Ishikawa (cell line): ENCODE results near the gene LRP4.

Experiments used
- CEBPB ChIP-seq: IDR thresholded peaks from 2 replicates; pipeline ENCODE4 v1.6.1; 2012
- CREB1 ChIP-seq: IDR thresholded peaks from 2 replicates; pipeline ENCODE4 v1.6.1; 2012; ENCODE audit warnings: low read depth
- EGR1 ChIP-seq: IDR thresholded peaks from 2 replicates; pipeline ENCODE4 v1.6.1; 2012
- EP300 ChIP-seq: IDR thresholded peaks from 2 replicates; pipeline ENCODE4 v1.6.1; 2012; ENCODE audit warnings: borderline replicate concordance
- FOXM1 ChIP-seq: IDR thresholded peaks from 2 replicates; pipeline ENCODE4 v1.6.1; 2012; ENCODE audit warnings: low read depth, borderline replicate concordance
- NFIC ChIP-seq: IDR thresholded peaks from 2 replicates; pipeline ENCODE4 v1.6.1; 2012
- RAD21 ChIP-seq: IDR thresholded peaks from 2 replicates; pipeline ENCODE4 v1.6.1; 2012; ENCODE audit warnings: low read depth
- TAF1 ChIP-seq: IDR thresholded peaks from 2 replicates; pipeline ENCODE4 v1.6.1; 2012; ENCODE audit warnings: low read depth, mild to moderate bottlenecking
- TCF12 ChIP-seq: IDR thresholded peaks from 2 replicates; pipeline ENCODE4 v1.6.1; 2012; ENCODE audit warnings: low read depth
- TEAD4 ChIP-seq: IDR thresholded peaks from 2 replicates; pipeline ENCODE4 v1.6.1; 2012
- USF1 ChIP-seq: IDR thresholded peaks from 2 replicates; pipeline ENCODE4 v1.6.1; 2012
- YY1 ChIP-seq: IDR thresholded peaks from 2 replicates; pipeline ENCODE4 v1.6.1; 2012; ENCODE audit warnings: low read depth
- ZBTB7A ChIP-seq: IDR thresholded peaks from 2 replicates; pipeline ENCODE4 v1.6.1; 2012; ENCODE audit warnings: low read depth
- TF ChIP-seq, protein P1 (sequence below): IDR thresholded peaks from 2 replicates; pipeline ENCODE4 v1.6.1; 2012
- TF ChIP-seq, protein P2 (sequence below): IDR thresholded peaks from 2 replicates; pipeline ENCODE4 v1.6.1; 2012; ENCODE audit warnings: low read depth, mild to moderate bottlenecking

Gene LRP4, protein sequence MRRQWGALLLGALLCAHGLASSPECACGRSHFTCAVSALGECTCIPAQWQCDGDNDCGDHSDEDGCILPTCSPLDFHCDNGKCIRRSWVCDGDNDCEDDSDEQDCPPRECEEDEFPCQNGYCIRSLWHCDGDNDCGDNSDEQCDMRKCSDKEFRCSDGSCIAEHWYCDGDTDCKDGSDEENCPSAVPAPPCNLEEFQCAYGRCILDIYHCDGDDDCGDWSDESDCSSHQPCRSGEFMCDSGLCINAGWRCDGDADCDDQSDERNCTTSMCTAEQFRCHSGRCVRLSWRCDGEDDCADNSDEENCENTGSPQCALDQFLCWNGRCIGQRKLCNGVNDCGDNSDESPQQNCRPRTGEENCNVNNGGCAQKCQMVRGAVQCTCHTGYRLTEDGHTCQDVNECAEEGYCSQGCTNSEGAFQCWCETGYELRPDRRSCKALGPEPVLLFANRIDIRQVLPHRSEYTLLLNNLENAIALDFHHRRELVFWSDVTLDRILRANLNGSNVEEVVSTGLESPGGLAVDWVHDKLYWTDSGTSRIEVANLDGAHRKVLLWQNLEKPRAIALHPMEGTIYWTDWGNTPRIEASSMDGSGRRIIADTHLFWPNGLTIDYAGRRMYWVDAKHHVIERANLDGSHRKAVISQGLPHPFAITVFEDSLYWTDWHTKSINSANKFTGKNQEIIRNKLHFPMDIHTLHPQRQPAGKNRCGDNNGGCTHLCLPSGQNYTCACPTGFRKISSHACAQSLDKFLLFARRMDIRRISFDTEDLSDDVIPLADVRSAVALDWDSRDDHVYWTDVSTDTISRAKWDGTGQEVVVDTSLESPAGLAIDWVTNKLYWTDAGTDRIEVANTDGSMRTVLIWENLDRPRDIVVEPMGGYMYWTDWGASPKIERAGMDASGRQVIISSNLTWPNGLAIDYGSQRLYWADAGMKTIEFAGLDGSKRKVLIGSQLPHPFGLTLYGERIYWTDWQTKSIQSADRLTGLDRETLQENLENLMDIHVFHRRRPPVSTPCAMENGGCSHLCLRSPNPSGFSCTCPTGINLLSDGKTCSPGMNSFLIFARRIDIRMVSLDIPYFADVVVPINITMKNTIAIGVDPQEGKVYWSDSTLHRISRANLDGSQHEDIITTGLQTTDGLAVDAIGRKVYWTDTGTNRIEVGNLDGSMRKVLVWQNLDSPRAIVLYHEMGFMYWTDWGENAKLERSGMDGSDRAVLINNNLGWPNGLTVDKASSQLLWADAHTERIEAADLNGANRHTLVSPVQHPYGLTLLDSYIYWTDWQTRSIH (N-terminal part only)

DNA sequence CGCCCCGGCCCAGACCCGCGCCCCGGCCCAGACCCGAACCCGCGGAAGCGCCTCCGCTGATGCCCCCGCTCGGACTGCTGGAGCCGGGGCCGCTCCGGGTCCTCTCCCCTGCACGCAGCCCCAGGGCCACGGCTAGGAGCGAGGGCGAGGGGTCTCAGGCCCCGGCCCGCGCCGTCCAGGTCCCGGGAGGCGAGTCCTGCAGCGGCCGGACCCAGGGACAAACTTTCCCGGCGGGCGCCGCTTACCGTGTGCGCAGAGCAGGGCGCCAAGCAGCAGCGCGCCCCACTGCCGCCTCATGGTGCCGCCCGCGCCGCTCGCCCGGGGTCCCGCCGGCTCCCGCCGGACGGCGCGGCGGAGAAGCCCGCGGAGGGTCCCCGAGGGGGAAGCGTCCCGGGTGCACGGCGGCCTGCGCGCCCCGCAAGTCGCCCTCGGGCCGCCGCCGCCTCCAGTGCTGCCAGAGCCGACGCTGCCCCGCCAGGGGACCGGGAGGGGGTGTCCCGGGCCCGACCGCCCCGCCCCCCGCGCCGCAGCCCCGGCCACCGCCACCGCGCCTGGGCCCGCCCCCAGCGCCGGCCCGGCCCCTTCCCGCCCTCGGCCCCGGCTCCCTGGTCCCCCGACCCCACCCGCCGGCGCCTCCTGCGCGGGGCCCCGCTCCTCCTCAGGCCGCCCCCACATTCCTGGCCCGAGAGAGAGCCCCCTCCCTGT is at the start of gene LRP4:
LRP4 (minus strand) TSS at position 468 of the 705 bp plus-strand sequence; CDS start at position 297, 171 bp downstream.
- TF ChIP-seq TCF12 (no peak), CREB1 (no peak), CEBPB (no peak), FOXM1 (no peak), EGR1 (no peak)
- TF ChIP-seq, protein P1, sequence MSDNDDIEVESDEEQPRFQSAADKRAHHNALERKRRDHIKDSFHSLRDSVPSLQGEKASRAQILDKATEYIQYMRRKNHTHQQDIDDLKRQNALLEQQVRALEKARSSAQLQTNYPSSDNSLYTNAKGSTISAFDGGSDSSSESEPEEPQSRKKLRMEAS = peak; percentile 8; the same call in 1 of the 2 replicates

- TF ChIP-seq YY1 (no peak), CREB1 (no peak), NFIC (no peak), TCF12 (no peak)
- TF ChIP-seq, protein P2, sequence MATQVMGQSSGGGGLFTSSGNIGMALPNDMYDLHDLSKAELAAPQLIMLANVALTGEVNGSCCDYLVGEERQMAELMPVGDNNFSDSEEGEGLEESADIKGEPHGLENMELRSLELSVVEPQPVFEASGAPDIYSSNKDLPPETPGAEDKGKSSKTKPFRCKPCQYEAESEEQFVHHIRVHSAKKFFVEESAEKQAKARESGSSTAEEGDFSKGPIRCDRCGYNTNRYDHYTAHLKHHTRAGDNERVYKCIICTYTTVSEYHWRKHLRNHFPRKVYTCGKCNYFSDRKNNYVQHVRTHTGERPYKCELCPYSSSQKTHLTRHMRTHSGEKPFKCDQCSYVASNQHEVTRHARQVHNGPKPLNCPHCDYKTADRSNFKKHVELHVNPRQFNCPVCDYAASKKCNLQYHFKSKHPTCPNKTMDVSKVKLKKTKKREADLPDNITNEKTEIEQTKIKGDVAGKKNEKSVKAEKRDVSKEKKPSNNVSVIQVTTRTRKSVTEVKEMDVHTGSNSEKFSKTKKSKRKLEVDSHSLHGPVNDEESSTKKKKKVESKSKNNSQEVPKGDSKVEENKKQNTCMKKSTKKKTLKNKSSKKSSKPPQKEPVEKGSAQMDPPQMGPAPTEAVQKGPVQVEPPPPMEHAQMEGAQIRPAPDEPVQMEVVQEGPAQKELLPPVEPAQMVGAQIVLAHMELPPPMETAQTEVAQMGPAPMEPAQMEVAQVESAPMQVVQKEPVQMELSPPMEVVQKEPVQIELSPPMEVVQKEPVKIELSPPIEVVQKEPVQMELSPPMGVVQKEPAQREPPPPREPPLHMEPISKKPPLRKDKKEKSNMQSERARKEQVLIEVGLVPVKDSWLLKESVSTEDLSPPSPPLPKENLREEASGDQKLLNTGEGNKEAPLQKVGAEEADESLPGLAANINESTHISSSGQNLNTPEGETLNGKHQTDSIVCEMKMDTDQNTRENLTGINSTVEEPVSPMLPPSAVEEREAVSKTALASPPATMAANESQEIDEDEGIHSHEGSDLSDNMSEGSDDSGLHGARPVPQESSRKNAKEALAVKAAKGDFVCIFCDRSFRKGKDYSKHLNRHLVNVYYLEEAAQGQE = no peak
Observed at GRCh38 chr11:46967962-46968361, 49.6 kb upstream of the LRP4 start.

DNA sequence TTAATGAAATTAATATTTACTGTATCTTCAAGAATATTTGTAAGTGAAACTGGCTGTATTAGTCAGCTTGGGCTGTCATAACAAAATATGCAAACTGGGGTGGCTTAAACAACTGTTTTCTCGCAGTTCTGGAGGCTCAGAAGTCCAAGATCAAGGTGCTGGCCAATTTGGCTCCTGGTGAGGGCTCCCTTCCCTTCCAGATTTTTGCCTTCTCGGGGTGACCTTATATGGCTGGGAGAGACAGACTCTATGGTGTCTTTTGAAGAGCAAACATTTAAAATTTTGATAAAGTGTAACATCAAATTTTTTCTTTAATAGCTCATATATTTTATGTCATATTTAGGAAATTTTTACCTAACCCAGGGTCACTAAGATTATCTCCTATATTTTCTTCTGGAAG is 48.4 kb upstream of the LRP4 start:
- TF ChIP-seq TAF1 (no peak), EP300 (no peak), TCF12 (no peak), TEAD4 (no peak)

GRCh38 chr11:46963844-46964243 is 45.5 kb upstream of the LRP4 start:
- TF ChIP-seq, protein P2 = no peak
- TF ChIP-seq ZBTB7A (no peak), NFIC (no peak), TEAD4 (no peak), EGR1 (no peak), RAD21 (no peak), CEBPB (no peak), FOXM1 (no peak), USF1 (no peak), EP300 (no peak)

DNA sequence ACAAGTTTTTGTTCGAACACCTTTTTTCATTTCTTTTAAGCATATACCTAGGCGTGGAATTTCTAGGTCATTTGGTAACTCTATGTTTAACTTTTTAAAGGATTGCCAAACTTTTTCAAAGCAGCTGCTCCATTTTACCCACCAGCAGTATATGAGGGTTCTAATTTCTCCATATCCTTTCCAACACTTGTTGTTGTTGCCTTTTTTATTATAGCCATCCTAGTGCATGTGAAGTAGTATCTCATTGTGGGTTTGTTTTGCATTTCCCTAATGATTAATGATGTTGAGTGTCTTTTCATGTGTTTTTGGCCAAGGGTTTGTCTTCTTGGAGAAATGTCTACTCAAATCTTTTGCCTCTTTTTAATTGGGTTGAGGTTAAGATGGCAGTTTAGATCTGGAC is 42.7 kb upstream of the LRP4 start:
- TF ChIP-seq USF1 = no peak
- no peak for TF ChIP-seq ZBTB7A
- TF ChIP-seq CREB1 = no peak
- TF ChIP-seq YY1 = no peak
- TF ChIP-seq, protein P1 = no peak
- no peak for TF ChIP-seq FOXM1
- no peak for TF ChIP-seq NFIC
